Fibroblast of lung (primary cell): ENCODE results near the gene ADRA2C. TPM values are rescaled to one million over a fixed set of nuclear protein-coding genes. Genes with fewer than 3 reads are reported as not detected.
"Not testable (repeated sequence)": the region's sequence is repeated elsewhere in the genome, so short reads cannot be mapped to it uniquely, and the experiment has no call there.

Experiments
- DNase-seq, 2 donors: peaks; one replicate each; pipeline versions ENCODE4 v3.0.0 to v3.0.0-alpha.2; 2010; ENCODE audit warnings: low read depth in 2 of 2
- H2AFZ ChIP-seq: 2 replicates; pipeline ENCODE4 v1.5.1; 2012; ENCODE audit warnings: low read length, control low read depth, inconsistent platforms
- H3K27ac ChIP-seq: 2 replicates; pipeline ENCODE4 v1.5.1; 2011; ENCODE audit warnings: low read length, control low read depth; ENCODE audit not compliant: insufficient read depth
- H3K27me3 ChIP-seq: 2 replicates; pipeline ENCODE4 v1.5.1; 2011; ENCODE audit warnings: mild to moderate bottlenecking, low read length; ENCODE audit not compliant: control insufficient read depth, insufficient read depth
- H3K36me3 ChIP-seq: 2 replicates; pipeline ENCODE4 v1.5.1; 2011; ENCODE audit warnings: low read length; ENCODE audit not compliant: control insufficient read depth, insufficient read depth
- H3K4me1 ChIP-seq: 2 replicates; pipeline ENCODE4 v1.5.1; 2011; ENCODE audit warnings: low read length; ENCODE audit not compliant: control insufficient read depth, insufficient read depth; ENCODE audit errors: extremely low read depth
- H3K4me2 ChIP-seq: 2 replicates; pipeline ENCODE4 v1.5.1; 2011; ENCODE audit warnings: low read length, control low read depth; ENCODE audit not compliant: insufficient read depth; ENCODE audit errors: extremely low read depth
- H3K4me3 ChIP-seq, 4 experiments: fragments of 200-600 bp in 1 of 4; sonication (generic) in 1 of 4; replicated peaks in 1 of 4; 2 replicates each; pipeline ENCODE4 v1.5.1; 2011 to 2016; ENCODE audit warnings: low read length in 4 of 4, low read depth in 3 of 4, mild to moderate bottlenecking in 3 of 4, control low read depth in 2 of 4, inconsistent platforms in 1 of 4, mixed read lengths in 1 of 4; ENCODE audit not compliant: insufficient read depth in 1 of 4; ENCODE audit errors: control extremely low read depth in 1 of 4
- H3K79me2 ChIP-seq: 2 replicates; pipeline ENCODE4 v1.5.1; 2012; ENCODE audit warnings: mild to moderate bottlenecking, low read length, inconsistent platforms; ENCODE audit not compliant: control insufficient read depth, insufficient read depth
- H3K9ac ChIP-seq: 2 replicates; pipeline ENCODE4 v1.5.1; 2011; ENCODE audit warnings: mild to moderate bottlenecking, low read length, control low read depth; ENCODE audit not compliant: insufficient read depth
- H3K9me3 ChIP-seq: 2 replicates; pipeline ENCODE4 v1.5.1; 2012; ENCODE audit warnings: low read depth, low read length; ENCODE audit not compliant: control insufficient read depth, insufficient read depth
- H4K20me1 ChIP-seq: 2 replicates; pipeline ENCODE4 v1.5.1; 2011; ENCODE audit warnings: low read length; ENCODE audit not compliant: control insufficient read depth, insufficient read depth; ENCODE audit errors: extremely low read depth
- CTCF ChIP-seq, 2 donors: IDR thresholded peaks in 1 of 2; conservative IDR thresholded peaks in 1 of 2; 1 replicate in 1 of 2; 2 replicates in 1 of 2; pipeline ENCODE4 v1.5.1; 2011 to 2012; ENCODE audit warnings: low read length in 2 of 2, control low read depth in 1 of 2, inconsistent platforms in 1 of 2, low read depth in 1 of 2, mild to moderate bottlenecking in 1 of 2
- EZH2 ChIP-seq: IDR thresholded peaks from 2 replicates; pipeline ENCODE4 v1.5.1; 2012; ENCODE audit warnings: low read length, control low read depth, mild to moderate bottlenecking; ENCODE audit errors: missing control alignments
- polyA plus RNA-seq, 2 donors: library from polyadenylated mRNA; depleted of rRNA in 1 of 2; stranded (reverse) in 1 of 2; unstranded in 1 of 2; fragments of >200 nt; gene quantifications; 2 replicates each; pipeline ENCODE4 v1.2.1, GENCODE V29; 2011 to 2012; ENCODE audit warnings: missing spikeins in 1 of 2
- total RNA-seq: library from RNA; depleted of rRNA; stranded (reverse); fragments of >200 nt; gene quantifications from 2 replicates; pipeline ENCODE4 v1.2.1, GENCODE V29; 2014

The ADRA2C gene
- total and polyA plus RNA-seq, 2 donors (not counting 1 experiment from before 2014, with no cell fraction given) = 0.30 to 0.33 TPM

- Histone ChIP-seq H2AFZ (no peak overlapping the region), H3K79me2 (no peaks in the 10 kb centered on the region), H3K9ac (no peak overlapping the region), H3K4me1 (no peaks in the 10 kb centered on the region), H3K4me2 (no peak overlapping the region), H3K9me3 (no peaks in the 10 kb centered on the region), H3K36me3 (no peaks in the 10 kb centered on the region), H3K27ac (no peak overlapping the region), H4K20me1 (no peaks in the 10 kb centered on the region), H3K4me3 (no peak overlapping the region), H3K27me3 (no peaks in the 10 kb centered on the region)
- TF ChIP-seq CTCF (conservative IDR thresholded peaks at IDR 0.05 in 1 of 2, IDR thresholded peaks at IDR 0.05 in 1 of 2; ENCODE audit: low read depth in 1 of 2, low read length in 2 of 2) (no peak), EZH2 (no peak)
- no peak for DNase-seq
Measured at GRCh38 chr4:3814053-3814570, 47.9 kb downstream of the ADRA2C start.

- H3K79me2 ChIP-seq, H3K36me3 ChIP-seq, DNase-seq, H3K27me3 ChIP-seq, H4K20me1 ChIP-seq, H3K27ac ChIP-seq, H3K9ac ChIP-seq, H2AFZ ChIP-seq, H3K4me2 ChIP-seq, H3K4me3 ChIP-seq, H3K4me1 ChIP-seq, H3K9me3 ChIP-seq: not testable (repeated sequence)
Measured at GRCh38 chr4:3814838-3815237, 48.7 kb downstream of the ADRA2C start.

GRCh38 chr4:3816256-3816825, 50.2 kb downstream of the ADRA2C start:
- Histone ChIP-seq H3K36me3 (no peaks in the 10 kb centered on the region), H3K9ac (no peak overlapping the region), H3K4me2 (no peak overlapping the region), H3K9me3 (no peaks in the 10 kb centered on the region), H3K27me3 (no peaks in the 10 kb centered on the region), H2AFZ (no peak overlapping the region), H3K4me3 (no peak overlapping the region), H3K4me1 (no peaks in the 10 kb centered on the region), H3K27ac (no peak overlapping the region), H3K79me2 (no peaks in the 10 kb centered on the region), H4K20me1 (no peaks in the 10 kb centered on the region)
- DNase-seq = no peak
- TF ChIP-seq EZH2 = no peak
- no peak for TF ChIP-seq CTCF (conservative IDR thresholded peaks at IDR 0.05 in 1 of 2, IDR thresholded peaks at IDR 0.05 in 1 of 2; ENCODE audit: low read depth in 1 of 2, low read length in 2 of 2)
